Pancreas (tissue), 10 donors: ENCODE data around the gene ASTL. TPM values are rescaled to one million over a fixed set of nuclear protein-coding genes. Genes with fewer than 3 reads are reported as not detected.

Experiments
- ATAC-seq, 4 donors: fragments of 200-7000 bp; cut with Tn5 transposase; one replicate each; pipeline versions ENCODE4 v1.8.0 to v1.9.1; 2020; ENCODE audit warnings: mild to moderate bottlenecking in 4 of 4, moderate library complexity in 4 of 4
- DNase-seq, 6 donors: peaks; one replicate each; pipeline ENCODE4 v3.0.0-alpha.2; 2020
- FAIRE-seq: peaks from 2 replicates; lab custom pipeline; 2012; peaks lifted over from hg19 to GRCh38; lab: Jason Lieb, UNC
- H3K27ac ChIP-seq, 4 donors: fragments of 200-600 bp; sonication (generic); 1 replicate in 3 of 4; 2 replicates in 1 of 4; pipeline versions ENCODE4 v1.5.0 to v1.8.0; 2020
- H3K27me3 ChIP-seq, 4 donors: fragments of 200-600 bp; one replicate each; pipeline ENCODE4 v1.8.0; 2021
- H3K36me3 ChIP-seq, 3 donors: fragments of 200-600 bp; sonication (generic) in 1 of 3; one replicate each; pipeline versions ENCODE4 v1.5.0 to v1.8.0; 2020 to 2021
- H3K4me1 ChIP-seq, 3 donors: fragments of 200-600 bp; one replicate each; pipeline ENCODE4 v1.8.0; 2021
- H3K4me3 ChIP-seq, 4 donors: fragments of 200-600 bp; sonication (generic) in 2 of 4; one replicate each; pipeline versions ENCODE4 v1.5.0 to v1.8.0; 2020 to 2021
- H3K9me3 ChIP-seq, 4 donors: fragments of 200-600 bp; one replicate each; pipeline ENCODE4 v1.8.0; 2021
- WGBS, 2 donors: extraction: QIAGEN DNeasy Blood & Tissue Kit; methylation state at CpG; one replicate each; pipeline ENCODE4 v1.1.7; 2013; 5-methylcytosine and 5-hydroxymethylcytosine counted together
- intact Hi-C, 3 donors: fragments of 100-400 bp; cut with DNase I; formaldehyde crosslinking; loops; one replicate each; pipeline versions ENCODE4 v1.11.1 to v1.14.2; 2022
- polyA plus RNA-seq, 2 donors: library from polyadenylated mRNA; stranded (reverse); fragments of 200-250 nt; gene quantifications; one replicate each; pipeline ENCODE4 v1.2.3, GENCODE V29; 2013
- total RNA-seq, 6 donors: library from RNA; stranded (reverse); fragmentation: NEBNext Ultra II Directional in 4 of 6; extraction: Animal tissue kit (Norgen Biotek cat#: 25700) in 4 of 6; gene quantifications; one replicate each; pipeline versions ENCODE4 v1.2.1 to v1.2.4, GENCODE V29; 2021 to 2023
- TF ChIP-seq, protein P1 (sequence below), 4 donors: fragments of 200-600 bp; sonication (generic) in 3 of 4; IDR thresholded peaks; one replicate each; pipeline versions ENCODE4 v1.5.0 to v1.8.0; 2021; ENCODE audit warnings: antibody characterized with exemption in 4 of 4
- donor health status: healthy with polysubstance abuse.
- donor health status: DM: no; HTN: no; CAD: no; lungs with moderate emphysema.
- donor health status: DM: no; HTN: no; CAD: no.
- donor health status: control.
- donor health status: control.
- donor health status: Bipolar disorder and iron deficiency.
- donor health status: DM: yes; HTN: yes; CAD: no.
- donor health status: DM: no; HTN: no; CAD: no.
- donor health status: DM: no; HTN: no; CAD: no.
- donor health status: DM: yes; HTN: yes; CAD: no.

ASTL gene
- total and polyA plus RNA-seq, 8 donors, result 0.14 TPM; not detected in 7

- Histone ChIP-seq H3K36me3 (no peaks in the 10 kb centered on the region), H3K27me3 (no peaks in the 10 kb centered on the region), H3K27ac (no peak overlapping the region), H3K9me3 (no peaks in the 10 kb centered on the region), H3K4me1 (no peaks in the 10 kb centered on the region), H3K4me3 (no peak overlapping the region)
- TF ChIP-seq, protein P1, sequence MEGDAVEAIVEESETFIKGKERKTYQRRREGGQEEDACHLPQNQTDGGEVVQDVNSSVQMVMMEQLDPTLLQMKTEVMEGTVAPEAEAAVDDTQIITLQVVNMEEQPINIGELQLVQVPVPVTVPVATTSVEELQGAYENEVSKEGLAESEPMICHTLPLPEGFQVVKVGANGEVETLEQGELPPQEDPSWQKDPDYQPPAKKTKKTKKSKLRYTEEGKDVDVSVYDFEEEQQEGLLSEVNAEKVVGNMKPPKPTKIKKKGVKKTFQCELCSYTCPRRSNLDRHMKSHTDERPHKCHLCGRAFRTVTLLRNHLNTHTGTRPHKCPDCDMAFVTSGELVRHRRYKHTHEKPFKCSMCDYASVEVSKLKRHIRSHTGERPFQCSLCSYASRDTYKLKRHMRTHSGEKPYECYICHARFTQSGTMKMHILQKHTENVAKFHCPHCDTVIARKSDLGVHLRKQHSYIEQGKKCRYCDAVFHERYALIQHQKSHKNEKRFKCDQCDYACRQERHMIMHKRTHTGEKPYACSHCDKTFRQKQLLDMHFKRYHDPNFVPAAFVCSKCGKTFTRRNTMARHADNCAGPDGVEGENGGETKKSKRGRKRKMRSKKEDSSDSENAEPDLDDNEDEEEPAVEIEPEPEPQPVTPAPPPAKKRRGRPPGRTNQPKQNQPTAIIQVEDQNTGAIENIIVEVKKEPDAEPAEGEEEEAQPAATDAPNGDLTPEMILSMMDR (IDR thresholded peaks at IDR 0.05), result no peak
- ATAC-seq (no peak), DNase-seq (no peak), FAIRE-seq (no peak)
- 66 to 79% methylated on average over 2 of the region's 2 CpGs for WGBS, 2 donors
- intact Hi-C loops, result no loop called here
Measured at GRCh38 chr2:96169868-96170507, 31.7 kb upstream of the ASTL start.

- no peaks in the 10 kb centered on the region for H3K9me3 ChIP-seq
- intact Hi-C loops, result no loop called here
- WGBS, 2 donors, result 60 to 64% methylated on average over 6 of the region's 6 CpGs
- TF ChIP-seq, protein P1 (IDR thresholded peaks at IDR 0.05), result no peak
- no peak for ATAC-seq
- no peaks in the 10 kb centered on the region for H3K27me3 ChIP-seq
- no peak for DNase-seq
- H3K27ac ChIP-seq, result no peak overlapping the region
- no peak for FAIRE-seq
- H3K36me3 ChIP-seq, result no peaks in the 10 kb centered on the region
- H3K4me1 ChIP-seq, result no peaks in the 10 kb centered on the region
- no peak overlapping the region for H3K4me3 ChIP-seq
Measured at GRCh38 chr2:96167407-96168013, 29.2 kb upstream of the ASTL start.

DNA sequence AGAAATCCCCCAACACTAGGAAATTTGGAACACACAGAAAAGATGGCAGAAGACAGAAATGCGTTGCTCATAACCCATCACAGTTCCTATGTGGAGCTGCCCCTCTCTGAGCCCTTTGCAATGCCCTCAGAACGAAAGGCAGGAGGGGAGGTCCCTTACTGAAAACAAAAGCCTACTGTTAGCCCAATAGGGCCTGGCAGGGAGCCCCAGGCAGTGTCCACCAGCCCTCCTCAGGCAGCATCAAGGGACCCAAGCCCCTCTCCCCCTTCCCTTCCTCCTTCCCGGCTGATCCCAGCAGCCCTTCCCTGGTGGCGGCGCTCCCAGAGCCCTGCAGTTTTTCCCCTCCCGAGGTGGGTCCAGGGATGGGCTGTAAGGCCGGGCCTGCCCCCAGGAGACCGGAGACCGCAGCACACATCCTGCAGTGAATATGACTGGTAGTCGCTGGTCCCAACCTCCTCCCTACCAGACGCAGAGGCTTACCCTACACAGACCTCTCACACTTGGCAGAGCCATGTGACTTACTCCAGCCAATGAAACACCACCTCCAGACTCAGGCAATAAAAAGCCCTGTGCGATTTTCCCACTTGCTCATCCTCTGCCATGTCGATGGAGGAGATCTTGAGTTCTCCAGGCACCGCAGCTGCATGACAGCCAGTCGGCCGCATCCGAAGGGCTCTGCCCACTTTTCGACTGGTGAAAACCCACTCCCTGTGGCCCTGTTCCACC, 26.3 kb upstream of the ASTL start:
- TF ChIP-seq, protein P1 (IDR thresholded peaks at IDR 0.05), result no peak
- no peak for FAIRE-seq
- no peak overlapping the region for H3K27ac ChIP-seq
- ATAC-seq, result peak in 2 of 4 donors; percentile 25 to 32
- H3K36me3 ChIP-seq, result no peaks in the 10 kb centered on the region
- H3K4me1 ChIP-seq, result no peaks in the 10 kb centered on the region
- WGBS, 2 donors, result 74 to 76% methylated on average over 18 of the region's 18 CpGs
- no peak overlapping the region for H3K4me3 ChIP-seq
- no peaks in the 10 kb centered on the region for H3K9me3 ChIP-seq
- intact Hi-C loops, result no loop called here
- H3K27me3 ChIP-seq, result no peaks in the 10 kb centered on the region
- peak in 1 of 6 donors; percentile 26 for DNase-seq

GRCh38 chr2:96163768-96164429, 25.6 kb upstream of the ASTL start:
- DNase-seq (peak in 1 of 6 donors; percentile 39), FAIRE-seq (no peak), ATAC-seq (peak in 1 of 4 donors; percentile 30)
- no peaks in the 10 kb centered on the region for H3K36me3 ChIP-seq
- no peak overlapping the region for H3K27ac ChIP-seq
- no peaks in the 10 kb centered on the region for H3K4me1 ChIP-seq
- H3K27me3 ChIP-seq, result no peaks in the 10 kb centered on the region
- WGBS, 2 donors, result 72 to 77% methylated on average over 13 of the region's 13 CpGs
- TF ChIP-seq, protein P1 (IDR thresholded peaks at IDR 0.05), result no peak
- no peak overlapping the region for H3K4me3 ChIP-seq
- no peaks in the 10 kb centered on the region for H3K9me3 ChIP-seq
- intact Hi-C loops, result no loop called here
